HG03521 (cell line): ENCODE results near the gene PREB.

Experiments
- ATAC-seq: cut with Tn5 transposase; IDR thresholded peaks from one replicate; pipeline ENCODE4 v1.9.1; 2021; ENCODE audit warnings: mild to moderate bottlenecking, moderate library complexity; ENCODE audit not compliant: unreplicated experiment

Gene PREB

GRCh38 chr2:27083410-27084296, 50.8 kb downstream of the PREB start:
- ATAC-seq: no peak

- no peak for ATAC-seq
Observed at GRCh38 chr2:27082773-27083409, 51.5 kb downstream of the PREB start.

GRCh38 chr2:27081984-27082772, 52.3 kb downstream of the PREB start:
- ATAC-seq: no peak
